Measurements from ENCODE around the gene MAP3K6.

Gene MAP3K6

DNA sequence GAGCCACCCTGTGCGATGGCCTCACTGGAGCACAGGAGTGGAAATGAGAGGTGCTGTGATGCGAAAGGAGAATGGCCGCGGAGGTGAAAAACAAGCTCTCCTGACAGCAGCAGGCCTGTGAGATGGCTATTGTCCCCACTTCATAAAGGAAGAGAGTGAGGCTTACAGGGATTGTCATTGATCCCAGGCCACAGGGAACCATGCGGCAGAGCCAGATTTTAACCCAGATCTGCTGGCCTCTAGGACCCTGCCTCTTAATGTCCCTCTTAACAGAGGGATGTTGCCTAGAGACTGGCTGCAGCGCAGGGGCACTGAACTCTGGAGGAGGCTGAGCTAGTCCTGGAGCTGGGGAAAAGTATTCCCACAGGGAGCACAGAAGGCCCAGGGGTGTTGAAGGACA, 28.0 kb downstream of the MAP3K6 start:
- no peak overlapping the region for H3K4me3 ChIP-seq (ENCODE audit: low read depth, low read length)
- DNase-seq (ENCODE audit: low read depth), result no peak
- TF ChIP-seq POLR2A (IDR thresholded peaks at IDR 0.05; ENCODE audit: extremely low read depth, insufficient read length) (no peak), MYC (IDR thresholded peaks at IDR 0.05; ENCODE audit: low read depth, low read length) (no peak)
- TF ChIP-seq, protein P1, sequence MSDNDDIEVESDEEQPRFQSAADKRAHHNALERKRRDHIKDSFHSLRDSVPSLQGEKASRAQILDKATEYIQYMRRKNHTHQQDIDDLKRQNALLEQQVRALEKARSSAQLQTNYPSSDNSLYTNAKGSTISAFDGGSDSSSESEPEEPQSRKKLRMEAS (IDR thresholded peaks at IDR 0.05; ENCODE audit: low read depth, low read length), result no peak
- TF ChIP-seq, protein P2, sequence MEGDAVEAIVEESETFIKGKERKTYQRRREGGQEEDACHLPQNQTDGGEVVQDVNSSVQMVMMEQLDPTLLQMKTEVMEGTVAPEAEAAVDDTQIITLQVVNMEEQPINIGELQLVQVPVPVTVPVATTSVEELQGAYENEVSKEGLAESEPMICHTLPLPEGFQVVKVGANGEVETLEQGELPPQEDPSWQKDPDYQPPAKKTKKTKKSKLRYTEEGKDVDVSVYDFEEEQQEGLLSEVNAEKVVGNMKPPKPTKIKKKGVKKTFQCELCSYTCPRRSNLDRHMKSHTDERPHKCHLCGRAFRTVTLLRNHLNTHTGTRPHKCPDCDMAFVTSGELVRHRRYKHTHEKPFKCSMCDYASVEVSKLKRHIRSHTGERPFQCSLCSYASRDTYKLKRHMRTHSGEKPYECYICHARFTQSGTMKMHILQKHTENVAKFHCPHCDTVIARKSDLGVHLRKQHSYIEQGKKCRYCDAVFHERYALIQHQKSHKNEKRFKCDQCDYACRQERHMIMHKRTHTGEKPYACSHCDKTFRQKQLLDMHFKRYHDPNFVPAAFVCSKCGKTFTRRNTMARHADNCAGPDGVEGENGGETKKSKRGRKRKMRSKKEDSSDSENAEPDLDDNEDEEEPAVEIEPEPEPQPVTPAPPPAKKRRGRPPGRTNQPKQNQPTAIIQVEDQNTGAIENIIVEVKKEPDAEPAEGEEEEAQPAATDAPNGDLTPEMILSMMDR (IDR thresholded peaks at IDR 0.05; ENCODE audit: low read depth, low read length), result no peak

DNA sequence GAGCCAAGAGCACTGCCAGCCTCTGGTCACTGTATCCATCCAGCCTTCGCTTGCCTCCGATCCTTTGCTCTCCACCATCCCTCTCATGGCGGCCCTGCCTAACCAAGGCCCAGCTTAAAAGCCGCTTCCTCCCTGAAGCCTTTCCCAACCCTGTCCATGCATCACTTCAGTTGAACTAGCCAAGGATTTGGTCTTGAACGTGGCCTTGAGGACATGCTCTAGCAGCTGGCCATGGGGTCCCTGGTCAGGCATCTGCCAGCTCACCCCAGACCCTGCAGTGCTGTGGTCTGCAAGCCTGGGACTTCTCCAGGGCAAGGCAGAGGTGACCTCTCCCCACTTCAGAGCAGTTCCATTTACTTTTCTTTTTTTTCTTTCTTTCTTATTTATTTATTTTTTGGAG, 30.0 kb downstream of the MAP3K6 start:
- TF ChIP-seq POLR2A (IDR thresholded peaks at IDR 0.05; ENCODE audit: extremely low read depth, insufficient read length), result no peak
- TF ChIP-seq MYC (IDR thresholded peaks at IDR 0.05; ENCODE audit: low read depth, low read length), result no peak
- TF ChIP-seq, protein P1 (IDR thresholded peaks at IDR 0.05; ENCODE audit: low read depth, low read length), result no peak
- TF ChIP-seq, protein P2 (IDR thresholded peaks at IDR 0.05; ENCODE audit: low read depth, low read length), result no peak
- DNase-seq (ENCODE audit: low read depth), result no peak
- no peak overlapping the region for H3K4me3 ChIP-seq (ENCODE audit: low read depth, low read length)

DNA sequence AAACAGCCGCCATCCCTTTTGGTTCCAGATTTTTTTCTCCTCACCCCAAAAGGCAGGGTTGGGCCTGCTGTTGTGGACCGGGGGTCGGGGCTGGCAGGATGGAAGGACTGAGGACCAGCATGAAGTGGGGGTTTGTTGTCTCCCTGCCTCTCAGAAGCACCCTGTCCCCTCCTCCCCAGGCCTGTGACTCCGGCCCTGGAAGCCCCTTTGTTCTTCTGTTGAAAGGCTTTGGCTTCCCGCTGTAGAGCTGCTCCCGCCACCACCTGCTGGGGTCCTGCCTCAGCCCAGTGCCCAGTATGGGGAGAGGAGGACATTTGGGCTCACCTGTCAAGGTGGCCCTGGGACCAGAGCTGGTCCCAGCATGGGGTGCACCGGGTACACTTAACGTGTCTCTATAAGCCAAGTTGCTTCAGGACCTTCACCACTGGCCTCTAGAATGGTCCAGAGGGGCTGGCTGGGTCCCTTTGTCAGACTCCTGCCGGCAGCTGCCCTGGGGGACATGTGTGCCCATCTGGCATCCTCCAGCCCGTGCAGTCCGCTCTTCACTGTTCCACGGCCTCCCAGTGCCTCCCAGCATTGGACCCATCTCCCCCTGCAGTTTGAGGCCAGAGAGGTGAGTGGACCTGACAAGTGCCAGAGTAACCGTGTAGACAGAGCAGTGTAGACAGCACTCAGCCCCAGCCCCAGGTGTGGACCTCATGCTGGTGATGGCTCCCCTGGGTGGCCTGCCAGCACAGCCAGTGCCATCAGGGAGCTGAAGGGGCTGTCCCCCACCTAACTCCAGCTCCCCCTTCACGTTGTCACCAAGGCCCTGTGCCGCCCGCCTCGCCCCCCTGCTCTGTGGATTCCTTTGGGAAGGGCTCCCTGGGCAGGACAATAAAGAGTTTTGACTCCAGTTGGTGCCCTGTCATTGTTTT, 31.0 kb downstream of the MAP3K6 start:
- no peak overlapping the region for H3K4me3 ChIP-seq (ENCODE audit: low read depth, low read length)
- DNase-seq (ENCODE audit: low read depth), result no peak
- TF ChIP-seq, protein P1 (IDR thresholded peaks at IDR 0.05; ENCODE audit: low read depth, low read length), result no peak
- TF ChIP-seq MYC (IDR thresholded peaks at IDR 0.05; ENCODE audit: low read depth, low read length) (no peak), POLR2A (IDR thresholded peaks at IDR 0.05; ENCODE audit: extremely low read depth, insufficient read length) (no peak)
- TF ChIP-seq, protein P2 (IDR thresholded peaks at IDR 0.05; ENCODE audit: low read depth, low read length), result no peak

DNA sequence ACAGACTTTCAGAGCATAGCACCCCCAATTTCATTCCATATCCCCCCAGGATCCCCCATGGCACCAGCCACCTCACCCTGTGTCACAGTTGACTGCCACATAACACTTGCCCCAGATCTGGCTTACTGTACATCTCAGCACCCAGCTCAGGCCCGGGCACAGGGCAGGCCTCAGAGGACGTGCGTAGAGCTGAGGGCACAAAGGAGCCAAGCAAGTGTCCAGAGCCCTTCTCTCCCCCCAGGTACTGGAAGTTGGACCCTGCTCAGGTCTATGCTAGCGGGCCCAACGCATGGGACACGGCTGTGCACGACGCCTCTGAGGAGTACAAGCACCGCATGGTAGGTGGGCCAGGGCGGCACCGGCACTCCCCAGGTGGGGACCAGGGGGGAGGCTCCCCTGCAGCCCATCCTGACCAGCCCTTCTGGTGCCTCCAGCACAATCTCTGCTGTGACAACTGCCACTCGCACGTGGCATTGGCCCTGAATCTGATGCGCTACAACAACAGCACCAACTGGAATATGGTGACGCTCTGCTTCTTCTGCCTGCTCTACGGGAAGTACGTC, 33.0 kb downstream of the MAP3K6 start:
- H3K4me3 ChIP-seq (ENCODE audit: low read depth, low read length), result no peak overlapping the region
- TF ChIP-seq, protein P2 (IDR thresholded peaks at IDR 0.05; ENCODE audit: low read depth, low read length), result no peak
- TF ChIP-seq MYC (IDR thresholded peaks at IDR 0.05; ENCODE audit: low read depth, low read length), result no peak
- TF ChIP-seq, protein P1 (IDR thresholded peaks at IDR 0.05; ENCODE audit: low read depth, low read length), result no peak
- TF ChIP-seq POLR2A (IDR thresholded peaks at IDR 0.05; ENCODE audit: extremely low read depth, insufficient read length), result no peak
- no peak for DNase-seq (ENCODE audit: low read depth)

DNA sequence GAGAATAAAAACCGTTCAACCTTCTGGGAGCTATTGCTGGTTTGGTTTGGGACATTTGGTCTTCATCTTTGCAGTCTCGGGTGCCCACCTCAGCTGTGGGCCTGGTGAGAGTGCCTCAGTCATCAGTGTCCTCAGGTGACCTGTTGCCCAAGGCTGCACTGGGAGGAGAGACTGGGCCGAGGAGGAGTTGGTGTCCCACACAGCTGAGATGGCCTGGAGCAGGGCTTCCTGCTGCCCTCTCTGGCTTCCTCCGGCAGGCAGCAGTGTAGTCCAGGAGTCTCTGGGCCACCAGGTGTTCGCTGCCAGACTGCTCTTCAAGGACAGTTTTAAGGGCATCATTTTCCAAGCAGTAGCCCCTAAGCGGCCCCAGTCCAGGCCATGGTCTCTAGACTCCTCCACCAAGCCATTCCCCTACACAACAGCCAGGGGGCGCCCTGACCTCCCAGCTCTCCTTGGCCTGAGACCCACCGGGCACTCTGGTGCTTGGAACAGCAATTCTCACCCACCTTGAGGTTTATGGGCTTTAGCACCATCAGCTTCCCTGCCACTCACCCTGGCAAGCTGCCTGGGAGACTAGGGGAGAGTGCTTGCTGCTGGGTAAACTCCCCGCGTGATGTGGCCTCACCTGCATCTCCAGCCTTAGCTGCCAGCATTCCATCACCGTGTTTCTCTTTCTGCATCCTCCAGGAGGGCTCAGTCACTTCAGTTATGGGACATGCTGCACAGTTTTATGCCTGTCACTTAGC, 34.1 kb downstream of the MAP3K6 start:
- no peak overlapping the region for H3K4me3 ChIP-seq (ENCODE audit: low read depth, low read length)
- TF ChIP-seq, protein P2 (IDR thresholded peaks at IDR 0.05; ENCODE audit: low read depth, low read length), result peak; percentile 79
- no peak for TF ChIP-seq POLR2A (IDR thresholded peaks at IDR 0.05; ENCODE audit: extremely low read depth, insufficient read length)
- DNase-seq (ENCODE audit: low read depth), result peak; percentile 68
